Measurements from ENCODE around the gene ACTR5.
A peak's percentile ranks its signal among the peaks of the same experiment; 100 is the strongest.

ACTR5 gene

GRCh38 chr20:38776363-38776762 lies 28.1 kb downstream of the ACTR5 start:
- peaks cover 56% of the 10 kb centered on the region for H3K36me3 Mint-ChIP-seq (ENCODE audit: low read depth)
- TF ChIP-seq CTCF (IDR thresholded peaks at IDR 0.05), result no peak
- H3K27ac Mint-ChIP-seq, result no peak overlapping the region
- peaks cover 5% of the 10 kb centered on the region for H3K27me3 Mint-ChIP-seq (ENCODE audit: low read depth, poor library complexity)
- no peak overlapping the region for H3K4me3 Mint-ChIP-seq
- DNase-seq, result no peak
- peaks cover 10% of the 10 kb centered on the region for H3K4me1 Mint-ChIP-seq
- peaks cover 12% of the 10 kb centered on the region for H3K9me3 Mint-ChIP-seq

GRCh38 chr20:38779247-38780097 lies 31.2 kb downstream of the ACTR5 start:
- peaks cover 25% of the 10 kb centered on the region for H3K36me3 Mint-ChIP-seq (ENCODE audit: low read depth)
- peak overlapping the region; percentile 70 for H3K27ac Mint-ChIP-seq
- DNase-seq, result no peak
- peak overlapping the region; percentile 62 for H3K4me3 Mint-ChIP-seq
- TF ChIP-seq CTCF (IDR thresholded peaks at IDR 0.05), result no peak
- peaks cover 5% of the 10 kb centered on the region for H3K27me3 Mint-ChIP-seq (ENCODE audit: low read depth, poor library complexity)
- peaks cover 2% of the 10 kb centered on the region for H3K9me3 Mint-ChIP-seq
- peaks cover 10% of the 10 kb centered on the region for H3K4me1 Mint-ChIP-seq

- Mint-ChIP-seq H3K27ac (peak overlapping the region; percentile 70), H3K36me3 (ENCODE audit: low read depth) (no peaks in the 10 kb centered on the region)
- TF ChIP-seq CTCF (IDR thresholded peaks at IDR 0.05), result no peak
Measured at GRCh38 chr20:38782275-38782674, 34.0 kb downstream of the ACTR5 start.

GRCh38 chr20:38787870-38788269 lies 39.6 kb downstream of the ACTR5 start:
- H3K27ac Mint-ChIP-seq, result no peak overlapping the region
- peaks cover 20% of the 10 kb centered on the region for H3K27me3 Mint-ChIP-seq (ENCODE audit: low read depth, poor library complexity)
- H3K4me1 Mint-ChIP-seq, result no peaks in the 10 kb centered on the region
- H3K4me3 Mint-ChIP-seq, result no peak overlapping the region
- no peaks in the 10 kb centered on the region for H3K36me3 Mint-ChIP-seq (ENCODE audit: low read depth)
- H3K9me3 Mint-ChIP-seq, result no peaks in the 10 kb centered on the region
- no peak for TF ChIP-seq CTCF (IDR thresholded peaks at IDR 0.05)
- no peak for DNase-seq

More at GRCh38 chr20:38782275-38782674, 34.0 kb downstream of the ACTR5 start:
- Mint-ChIP-seq H3K27me3 (ENCODE audit: low read depth, poor library complexity) (peaks cover 11% of the 10 kb centered on the region), H3K4me3 (no peak overlapping the region), H3K9me3 (no peaks in the 10 kb centered on the region), H3K4me1 (peaks cover 10% of the 10 kb centered on the region)
- no peak for DNase-seq

- H3K9me3 Mint-ChIP-seq, result no peaks in the 10 kb centered on the region
- DNase-seq, result no peak
- H3K36me3 Mint-ChIP-seq (ENCODE audit: low read depth), result no peaks in the 10 kb centered on the region
- peaks cover 20% of the 10 kb centered on the region for H3K27me3 Mint-ChIP-seq (ENCODE audit: low read depth, poor library complexity)
- H3K27ac Mint-ChIP-seq, result no peak overlapping the region
- H3K4me1 Mint-ChIP-seq, result no peaks in the 10 kb centered on the region
- H3K4me3 Mint-ChIP-seq, result no peak overlapping the region
- no peak for TF ChIP-seq CTCF (IDR thresholded peaks at IDR 0.05)
Measured at GRCh38 chr20:38789503-38790199, 41.4 kb downstream of the ACTR5 start.

All from nephron progenitor cell (in vitro differentiated cells).